Activated CD4-positive, alpha-beta T cell treated with anti-CD3 and anti-CD28 coated beads, Interleukin-2, amount 50 U/mL, for 1 hour (primary cell): ENCODE data around the gene THADA.

Source experiments
- DNase-seq: peaks from one replicate; pipeline ENCODE4 v3.0.0-alpha.2; 2020

The THADA gene

DNA sequence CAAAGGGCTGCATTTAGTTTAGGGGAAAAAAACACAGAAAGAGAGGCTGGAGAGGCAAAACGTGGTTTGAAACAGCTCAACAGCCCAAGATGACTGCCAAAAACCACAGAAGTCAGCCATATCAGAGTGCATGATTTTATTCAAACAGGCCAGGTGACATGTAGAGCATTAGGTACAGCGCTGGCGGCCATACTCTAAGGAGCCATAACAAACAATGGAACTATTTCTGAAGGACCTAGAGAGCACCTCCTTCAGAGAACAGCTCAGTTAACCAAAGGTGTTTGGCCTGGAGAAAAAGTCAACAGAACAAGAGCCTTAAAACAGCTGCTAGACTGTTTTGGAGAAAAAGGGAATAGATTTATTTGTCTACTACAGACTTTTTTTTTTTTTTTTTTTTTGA lies 2.6 kb downstream of the THADA start:
- no peak for DNase-seq

DNA sequence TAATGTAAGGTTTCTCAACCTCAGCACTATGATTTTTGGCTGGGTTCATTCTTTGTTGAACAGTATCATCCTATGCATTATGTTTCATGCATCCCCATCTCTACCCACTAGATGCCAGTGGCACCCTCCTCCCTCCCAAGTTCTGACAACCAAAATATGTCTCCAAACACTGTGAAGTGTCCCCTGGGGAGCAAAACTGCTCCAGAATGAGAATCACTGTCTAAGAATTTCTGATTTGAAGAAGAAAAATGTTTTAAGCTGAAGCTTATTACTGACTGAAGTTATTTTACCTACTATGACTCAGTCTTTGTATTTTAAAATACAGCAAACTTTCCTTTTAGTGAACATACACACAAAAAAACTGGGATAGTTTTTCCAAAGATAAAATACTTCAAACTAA lies 3.4 kb downstream of the THADA start:
- no peak for DNase-seq

DNA sequence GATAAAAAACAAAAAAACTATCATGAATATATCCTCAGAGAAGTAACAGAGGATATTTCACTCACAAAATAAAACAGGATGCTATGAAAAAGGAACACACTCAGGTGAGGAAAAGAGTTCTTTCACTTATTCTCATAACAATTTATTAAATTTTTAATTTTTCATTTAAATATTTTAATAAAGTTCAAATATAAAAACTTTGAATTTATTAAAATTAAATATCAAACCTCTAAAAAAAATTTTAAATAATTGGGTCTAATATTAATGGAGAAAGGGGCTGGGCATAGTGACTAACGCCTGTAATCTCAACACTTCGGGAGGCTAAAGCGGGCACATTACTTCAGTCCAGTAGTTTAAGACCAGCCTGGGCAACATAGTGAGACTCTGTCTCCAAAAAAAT lies 10.1 kb downstream of the THADA start:
- DNase-seq = no peak

DNA sequence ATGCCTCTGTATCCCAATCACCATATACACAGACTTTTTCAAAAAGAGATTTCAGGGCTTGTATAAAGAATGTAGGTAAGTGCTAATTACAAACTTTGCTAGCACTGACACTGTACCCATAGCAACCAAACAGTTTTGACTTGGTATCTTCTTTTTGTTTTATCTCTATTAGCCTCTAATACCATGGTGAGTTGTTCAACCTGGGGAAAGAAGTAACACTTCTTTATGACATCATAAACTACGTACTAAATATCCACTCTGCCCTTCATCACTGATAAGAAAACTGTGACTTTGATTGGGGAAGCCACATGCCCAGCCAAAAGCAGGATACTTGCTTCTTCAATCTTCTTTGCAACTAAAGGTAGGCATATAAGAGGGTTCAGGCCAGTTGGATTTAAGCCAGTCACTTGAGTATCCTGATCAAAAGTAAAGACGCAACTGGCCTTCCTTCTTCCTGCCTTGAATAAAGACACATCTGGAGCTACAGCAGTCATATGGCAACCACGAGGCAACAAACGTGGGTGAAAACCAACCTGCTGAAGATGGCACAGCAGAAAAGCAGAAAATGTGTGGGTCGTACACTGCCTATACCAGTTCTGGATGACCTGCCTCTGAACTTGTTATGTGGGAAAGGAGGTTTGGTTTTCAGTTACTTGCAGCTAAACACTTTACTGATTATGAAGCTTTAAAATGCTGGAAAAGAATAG lies 16.4 kb downstream of the THADA start:
- DNase-seq = no peak

DNA sequence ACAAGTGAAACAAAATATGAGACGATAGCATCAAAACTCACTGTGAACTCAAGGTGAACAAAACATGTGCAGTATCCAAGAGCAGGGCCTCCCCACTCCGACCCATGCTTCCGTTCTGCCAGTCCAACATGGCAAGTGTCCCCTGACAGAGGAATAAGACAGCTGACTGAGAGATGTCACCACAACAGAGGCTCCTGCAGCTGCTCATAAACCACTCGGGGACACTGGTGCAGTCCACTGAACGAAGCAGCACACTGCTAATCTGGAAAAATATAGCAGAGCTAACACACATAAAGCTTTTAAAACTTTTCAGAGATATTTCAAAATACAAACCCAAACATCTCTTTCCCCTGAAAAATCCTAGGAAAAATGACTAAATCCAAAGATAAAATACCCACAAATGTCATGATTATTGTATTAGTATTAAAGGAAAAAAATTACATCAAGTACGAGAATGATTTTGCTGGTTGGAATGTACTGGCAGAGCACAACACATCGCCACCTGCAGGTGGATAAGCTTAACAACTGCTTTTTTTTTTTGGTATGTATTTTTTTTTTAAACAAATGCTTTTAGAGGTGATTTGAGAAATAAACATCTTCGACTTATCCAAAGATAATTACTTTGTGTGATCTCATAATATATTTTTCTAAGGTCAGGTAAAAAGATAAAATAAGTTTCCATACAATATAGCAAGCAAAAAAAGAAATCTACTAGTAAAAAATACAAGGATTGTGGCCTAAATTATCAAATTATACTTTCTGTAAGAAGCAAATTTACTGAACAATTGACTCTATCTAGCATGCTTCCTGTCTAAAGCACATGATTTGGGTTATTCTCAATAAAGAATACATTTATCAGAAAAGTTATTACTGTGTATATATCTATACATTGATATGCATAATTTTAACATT lies 18.6 kb downstream of the THADA start:
- DNase-seq = peak; percentile 11

DNA sequence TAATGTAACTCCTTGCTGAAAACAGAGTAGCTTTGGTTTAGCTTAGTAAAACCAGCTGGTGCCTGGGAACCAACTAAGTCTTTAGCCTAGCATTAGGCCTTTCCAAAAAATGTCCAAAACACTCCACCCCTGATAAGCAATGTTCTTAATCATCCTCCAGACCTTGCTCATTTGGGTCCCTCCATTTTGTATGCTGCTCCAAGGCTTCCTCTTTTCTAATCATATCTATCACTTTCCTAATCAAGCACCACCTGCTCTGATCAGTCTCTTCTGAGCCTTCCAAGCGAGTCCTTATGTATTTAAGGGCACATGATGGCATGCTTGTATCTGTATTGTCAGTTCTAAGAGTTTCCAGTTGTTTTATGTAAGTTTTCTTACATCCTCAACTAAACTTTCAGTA lies 23.6 kb downstream of the THADA start:
- no peak for DNase-seq

DNA sequence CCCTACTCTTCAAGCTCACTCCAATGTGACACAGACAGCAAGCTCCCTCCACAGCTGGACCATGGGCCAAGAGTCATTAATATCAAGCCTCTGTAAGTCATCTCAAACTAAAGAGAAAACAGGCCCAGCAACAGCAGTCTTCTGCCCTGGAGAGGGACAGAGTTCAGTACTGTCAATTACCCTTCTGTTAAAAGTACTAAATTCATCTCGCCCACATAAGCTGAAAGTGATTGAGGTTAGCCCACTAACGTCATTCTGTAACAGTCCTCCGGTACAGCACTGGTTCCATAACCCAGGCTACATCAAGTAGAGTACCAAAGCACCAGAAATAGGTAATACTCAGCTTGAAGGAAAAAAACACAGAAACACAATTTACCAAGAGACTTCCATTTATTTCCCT lies 25.9 kb downstream of the THADA start:
- no peak for DNase-seq

DNA sequence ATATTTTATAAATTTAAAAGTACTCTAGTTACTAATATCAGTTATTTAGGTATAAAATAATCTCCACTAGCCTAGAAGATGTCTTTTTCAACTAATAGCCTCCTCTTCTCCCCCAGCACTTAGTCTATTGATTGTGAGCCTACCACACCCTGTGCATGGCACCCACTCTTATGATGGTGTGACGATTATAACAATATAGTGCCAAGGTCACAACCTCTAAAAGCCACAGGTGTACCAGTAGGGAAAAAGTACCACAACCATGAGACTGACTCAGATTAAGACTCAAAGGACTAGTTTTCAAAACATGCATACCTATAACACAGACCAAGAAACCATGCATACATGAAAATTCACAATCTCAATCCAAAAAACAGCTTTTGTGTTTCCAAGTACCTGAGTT lies 27.6 kb downstream of the THADA start:
- no peak for DNase-seq

DNA sequence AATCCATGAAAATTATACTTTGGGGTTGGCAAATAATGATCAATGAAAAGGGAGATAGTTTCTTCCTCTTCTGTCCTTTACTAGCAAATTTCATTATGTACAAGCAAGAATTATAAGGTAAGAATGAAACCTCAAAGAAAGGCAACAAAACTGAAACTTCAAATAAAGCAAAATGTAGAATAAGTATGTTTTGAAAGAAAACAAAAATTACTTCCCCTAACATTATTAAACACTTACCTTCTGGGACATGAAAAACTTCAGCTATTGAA lies 29.4 kb downstream of the THADA start:
- DNase-seq = no peak

DNA sequence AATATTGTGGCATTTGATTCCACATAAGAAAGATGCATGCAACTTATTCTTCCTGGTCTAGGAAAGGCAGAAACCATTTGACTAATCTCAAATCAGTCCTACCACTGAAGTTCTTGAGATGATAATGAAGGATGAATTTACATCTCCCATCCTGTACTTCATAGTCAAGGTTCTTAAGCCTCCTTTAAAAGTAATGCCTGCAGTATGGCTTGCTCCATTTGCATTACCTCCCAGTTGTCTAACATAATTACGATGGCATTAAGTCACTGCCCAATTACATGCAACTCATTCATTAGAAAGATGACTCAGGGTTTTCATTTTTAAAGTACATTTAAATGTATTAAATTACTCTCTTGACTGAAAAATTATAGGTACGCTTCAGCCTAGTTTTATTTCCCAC lies 32.2 kb downstream of the THADA start:
- DNase-seq = no peak

DNA sequence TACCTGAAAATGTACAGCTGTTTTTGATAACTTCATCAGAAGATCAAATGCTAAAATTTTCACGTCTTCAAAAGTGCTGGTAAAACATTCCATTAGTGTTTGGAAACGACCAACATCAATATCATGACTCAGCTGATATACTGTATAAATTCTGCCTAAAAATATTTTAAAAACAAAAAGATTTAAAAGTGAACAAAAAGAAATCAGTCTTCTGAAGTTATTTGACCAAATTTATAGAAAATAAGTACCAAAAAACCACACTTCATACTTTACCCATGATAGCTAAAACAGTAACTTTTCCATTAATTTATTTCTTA lies 35.6 kb downstream of the THADA start:
- no peak for DNase-seq

DNA sequence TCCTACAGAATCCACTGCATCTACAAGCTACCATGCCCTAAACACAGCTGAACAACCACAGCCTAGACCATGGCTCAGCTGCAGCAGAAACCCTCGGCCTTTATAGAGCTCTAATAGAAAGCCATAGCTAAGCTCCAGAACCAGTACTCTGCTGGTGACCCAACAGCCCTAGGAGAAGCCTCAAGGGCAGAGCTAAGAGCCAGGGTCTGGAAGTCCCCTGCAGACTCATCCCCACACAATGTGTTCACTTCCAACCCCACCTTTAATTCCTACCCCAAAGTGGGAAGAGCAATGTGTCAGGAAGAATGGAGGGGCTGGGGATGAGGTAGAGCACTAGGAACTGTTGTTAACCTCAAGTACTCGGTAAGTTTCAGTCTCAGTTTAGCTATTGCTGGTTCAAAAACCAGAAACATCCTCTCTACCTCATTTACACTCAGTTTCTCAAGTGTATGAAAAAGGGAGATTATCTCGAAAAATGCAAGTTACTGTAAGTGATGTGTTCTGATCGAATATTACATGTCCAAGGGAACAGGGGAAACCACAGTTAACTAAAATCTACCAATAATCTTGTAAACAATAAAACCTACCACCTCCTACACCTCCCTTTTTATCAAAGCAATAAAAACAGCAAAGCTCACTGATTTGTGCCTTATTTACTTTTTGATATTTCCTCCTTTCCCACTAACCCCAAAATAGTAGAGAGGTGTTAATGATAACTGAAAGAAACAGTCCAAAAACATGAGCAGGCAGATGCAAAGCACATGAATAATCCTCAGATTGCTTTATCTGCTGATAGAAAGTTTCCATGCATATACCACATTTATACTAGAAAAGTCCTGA lies 36.2 kb downstream of the THADA start:
- DNase-seq = no peak

DNA sequence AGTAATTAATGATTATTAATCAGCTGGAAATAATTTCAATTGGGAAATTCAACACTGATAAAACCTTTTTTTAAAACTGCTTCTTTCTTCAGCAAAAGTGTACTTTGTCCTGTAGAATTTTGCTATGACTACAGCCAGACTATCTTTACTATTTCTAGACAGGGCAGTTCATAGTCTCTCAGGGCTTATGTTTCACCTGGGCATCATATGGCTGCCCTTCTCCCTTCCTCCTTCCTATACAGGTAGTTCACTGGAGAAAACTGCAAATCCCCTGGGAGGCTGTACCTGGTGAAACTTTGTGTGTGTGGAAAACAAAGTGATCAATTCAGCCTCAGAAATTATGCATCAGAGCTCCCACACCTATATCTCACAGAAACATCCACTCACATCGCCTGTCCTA lies 38.6 kb downstream of the THADA start:
- no peak for DNase-seq

DNA sequence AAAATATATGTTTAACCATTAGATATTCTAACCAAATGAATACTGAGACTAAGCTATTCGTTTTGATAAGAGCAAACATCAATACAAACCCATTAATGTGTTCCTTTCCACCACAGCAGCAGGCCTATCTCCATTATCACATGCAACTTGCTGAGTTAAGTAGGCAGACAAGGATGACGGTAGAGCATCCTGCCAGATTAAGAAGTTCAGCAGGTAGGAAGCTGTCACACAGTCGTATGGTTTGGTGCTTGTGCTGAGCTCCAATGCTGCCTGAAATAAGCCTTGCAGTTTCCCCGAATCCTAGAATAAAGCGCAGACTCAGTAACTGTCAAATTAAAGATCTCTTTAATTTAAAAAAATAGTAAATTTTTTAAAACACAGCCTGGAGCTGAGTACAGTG lies 39.6 kb downstream of the THADA start:
- DNase-seq = no peak

DNA sequence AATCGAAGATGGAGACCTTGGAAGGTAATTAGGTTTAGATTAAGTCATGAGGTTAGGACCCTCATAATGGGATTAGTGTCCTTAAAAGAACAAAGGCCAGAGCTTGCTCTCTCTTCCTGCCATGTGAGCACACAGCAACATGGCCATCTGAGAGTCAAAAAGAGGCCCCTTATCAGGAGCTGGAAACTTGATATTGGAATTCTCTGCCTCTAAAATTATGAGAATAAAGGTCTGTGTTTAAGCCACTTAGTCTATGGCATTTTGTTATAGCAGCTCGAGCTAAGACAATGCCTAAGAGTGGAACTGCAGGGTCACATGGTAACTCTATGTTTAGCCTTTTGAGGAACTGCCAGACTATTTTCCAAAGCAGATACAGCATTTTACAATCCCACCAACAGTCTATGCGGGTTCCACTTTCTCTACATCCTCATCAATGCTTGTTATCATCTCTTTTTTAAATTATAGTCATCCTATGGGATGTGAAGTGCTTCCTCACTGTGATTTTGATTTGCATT lies 42.4 kb downstream of the THADA start:
- no peak for DNase-seq

DNA sequence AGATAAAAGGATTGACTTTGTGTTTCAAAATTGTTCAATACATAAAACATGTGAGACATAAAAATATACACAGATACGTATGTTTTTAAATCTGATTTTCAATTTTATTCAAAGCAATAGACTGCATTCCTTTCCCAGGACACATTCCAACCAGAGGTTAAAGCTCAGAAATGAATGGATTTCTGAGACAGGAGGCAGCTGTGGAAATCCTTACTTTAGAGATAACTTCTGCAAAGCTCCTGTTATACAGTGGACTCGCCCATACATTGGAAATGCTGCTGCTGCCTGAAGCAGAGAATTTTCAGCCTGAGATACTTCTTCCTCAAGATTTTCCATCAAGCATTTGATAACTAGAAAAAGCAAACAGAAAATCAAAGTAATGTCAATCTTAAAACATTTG lies 43.8 kb downstream of the THADA start:
- no peak for DNase-seq

DNA sequence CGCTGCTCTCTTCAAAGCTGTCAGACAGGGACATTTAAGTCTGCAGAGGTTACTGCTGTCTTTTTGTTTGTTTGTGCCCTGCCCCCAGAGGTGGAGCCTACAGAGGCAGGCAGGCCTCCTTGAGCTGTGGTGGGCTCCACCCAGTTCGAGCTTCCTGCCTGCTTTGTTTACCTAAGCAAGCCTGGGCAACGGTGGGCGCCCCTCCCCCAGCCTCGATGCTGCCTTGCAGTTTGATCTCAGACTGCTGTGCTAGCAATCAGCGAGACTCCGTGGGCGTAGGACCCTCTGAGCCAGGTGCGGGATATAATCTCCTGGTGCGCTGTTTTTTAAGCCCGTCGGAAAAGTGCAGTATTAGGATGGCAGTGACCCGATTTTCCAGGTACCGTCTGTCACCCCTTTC lies 47.5 kb downstream of the THADA start:
- DNase-seq = peak; percentile 20

DNA sequence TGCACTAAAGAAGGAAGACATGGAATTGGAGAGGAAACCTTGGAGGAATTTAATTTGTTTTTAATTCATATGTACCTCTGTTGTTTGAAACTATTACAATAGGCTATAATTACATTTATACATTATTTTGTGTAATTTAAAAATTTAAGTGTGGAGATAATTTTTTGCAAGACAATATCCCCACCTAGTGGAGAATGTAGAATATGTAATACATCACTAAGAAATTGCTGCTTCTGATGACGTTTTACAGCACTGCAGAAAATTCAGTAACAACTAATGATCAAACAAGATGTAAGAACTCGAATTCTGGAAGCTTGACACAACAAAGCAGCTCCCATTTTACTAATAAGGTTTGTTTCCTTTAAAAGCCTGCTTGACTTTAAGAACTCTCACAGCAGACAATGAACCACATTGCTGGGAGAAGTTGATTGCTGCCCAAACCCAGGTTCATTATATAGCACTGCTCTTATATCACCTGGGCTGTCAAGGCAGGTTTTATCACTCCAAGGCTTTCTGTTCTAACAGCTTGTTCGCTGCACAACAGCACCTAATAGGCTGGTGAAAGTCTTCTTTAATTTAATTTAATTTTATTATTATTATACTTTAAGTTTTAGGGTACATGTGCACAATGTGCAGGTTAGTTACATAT lies 53.4 kb downstream of the THADA start:
- DNase-seq = no peak

DNA sequence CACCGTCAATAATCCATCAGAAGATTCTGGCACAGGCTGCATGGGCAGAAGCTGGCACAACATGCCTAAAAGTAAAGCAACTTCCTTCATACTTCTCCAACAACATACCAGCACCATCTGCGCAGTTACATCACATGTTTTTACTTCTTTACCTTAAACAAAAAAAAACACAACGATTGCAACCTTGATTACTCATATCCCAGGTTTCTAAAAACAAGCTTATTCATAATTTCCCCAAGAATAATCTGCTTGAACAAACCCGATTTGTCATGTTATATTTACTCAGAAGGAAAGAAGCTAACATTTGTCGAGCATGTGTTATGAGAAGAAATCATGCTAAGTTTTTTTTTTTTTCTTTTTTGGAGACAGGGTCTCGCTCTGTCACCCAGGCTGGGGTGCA lies 54.7 kb downstream of the THADA start:
- DNase-seq = no peak

DNA sequence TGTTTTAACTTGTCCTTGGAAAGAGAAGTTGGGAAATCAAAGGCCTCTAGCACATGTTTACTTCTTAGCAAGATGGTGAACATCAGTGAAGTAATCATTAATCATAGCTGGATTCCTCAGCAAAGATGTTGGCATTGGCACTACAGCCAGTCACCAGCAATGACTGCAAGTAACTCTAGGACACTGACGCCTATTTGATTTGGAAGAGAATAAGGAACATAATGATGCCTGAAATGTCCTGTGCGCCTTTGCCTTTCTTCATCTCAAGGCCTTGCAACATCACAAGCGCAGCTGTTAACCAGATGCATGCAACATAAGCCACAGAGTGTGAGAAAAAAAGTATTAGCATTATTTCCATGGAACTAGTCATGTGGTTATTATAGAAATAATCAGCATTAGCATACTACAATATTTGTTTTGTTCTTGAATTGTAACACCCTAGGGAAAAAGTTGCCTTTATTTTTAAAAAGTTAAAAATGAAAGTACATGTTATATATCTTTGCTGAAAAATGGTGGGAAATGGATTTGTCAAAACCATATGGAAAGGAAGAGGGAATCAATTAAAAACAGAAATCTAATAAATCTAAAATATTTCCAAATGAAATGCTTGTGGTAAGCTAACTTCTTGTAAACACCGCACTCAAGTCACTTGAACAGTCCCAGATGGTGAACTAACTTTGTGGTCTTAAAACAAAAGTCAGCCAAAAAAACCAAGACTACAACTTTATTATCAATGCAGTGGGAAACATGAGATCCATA lies 55.6 kb downstream of the THADA start:
- no peak for DNase-seq

DNA sequence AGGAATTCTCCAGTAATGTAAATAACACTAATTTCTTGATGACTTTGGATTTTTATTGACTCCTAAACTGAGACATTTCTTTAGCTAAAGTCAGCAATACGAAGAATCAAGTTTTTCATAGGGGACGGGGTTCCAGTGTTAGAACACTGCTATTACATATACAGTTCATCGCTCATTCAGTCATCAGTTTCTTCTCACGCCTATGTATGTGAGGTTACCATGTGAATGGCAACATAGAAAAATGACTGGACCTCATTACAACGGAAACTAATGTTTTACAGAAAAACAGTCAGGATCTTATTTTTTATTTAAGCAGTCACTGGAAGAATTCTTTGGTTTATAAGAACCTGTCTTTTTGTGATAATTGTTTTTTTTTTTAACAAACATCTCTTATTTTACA lies 56.4 kb downstream of the THADA start:
- no peak for DNase-seq

DNA sequence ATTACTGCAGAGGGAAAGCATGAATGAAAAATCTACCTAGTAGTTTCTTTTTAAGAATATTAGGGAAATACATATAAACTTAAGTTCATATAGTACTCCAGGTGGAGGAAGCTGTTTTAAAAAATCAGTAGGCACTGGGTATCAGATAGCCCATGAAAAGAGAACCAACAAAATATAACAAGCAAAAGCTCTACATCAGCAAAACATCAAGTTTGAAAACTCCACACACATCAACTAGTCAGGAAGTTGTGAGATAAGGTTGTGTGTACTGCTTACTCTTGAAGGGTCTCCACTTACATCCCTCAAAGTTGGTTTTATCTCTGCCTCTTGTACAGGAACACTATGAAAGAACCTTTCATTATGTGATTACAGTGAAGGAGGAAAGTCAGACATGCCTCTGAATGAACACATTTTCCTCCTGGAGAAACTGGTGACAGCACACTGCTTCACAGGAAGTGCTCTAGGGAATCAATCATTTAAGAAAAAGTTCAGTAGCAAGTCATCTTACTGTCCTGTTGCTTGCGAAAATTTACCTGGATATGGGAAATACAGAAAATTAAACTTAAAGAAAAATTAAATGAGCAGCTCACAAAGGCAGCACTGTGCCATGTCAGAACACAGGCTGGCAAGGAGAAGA lies 57.7 kb downstream of the THADA start:
- no peak for DNase-seq
